HEK293T (cell line): ENCODE measurements around the gene PCF11.

ENCODE experiments used
- ARNT ChIP-seq: fragments of 450-650 bp; IDR thresholded peaks from 2 replicates; pipeline ENCODE4 v1.6.1; 2017; ENCODE audit warnings: mild to moderate bottlenecking
- BHLHE40 ChIP-seq: fragments of 450-650 bp; IDR thresholded peaks from 2 replicates; pipeline ENCODE4 v1.6.1; 2016; ENCODE audit warnings: mild to moderate bottlenecking, moderate library complexity, borderline replicate concordance
- CTBP1 ChIP-seq: fragments of 450-650 bp; IDR thresholded peaks from 2 replicates; pipeline ENCODE4 v1.6.1; 2016; ENCODE audit warnings: borderline replicate concordance
- ELF4 ChIP-seq: fragments of 450-650 bp; IDR thresholded peaks from 2 replicates; pipeline ENCODE4 v1.6.1; 2017; ENCODE audit warnings: antibody characterized with exemption
- FOXA1 ChIP-seq: fragments of 450-650 bp; IDR thresholded peaks from 2 replicates; pipeline ENCODE4 v1.6.1; 2016; ENCODE audit warnings: mild to moderate bottlenecking
- LEF1 ChIP-seq: fragments of 450-650 bp; IDR thresholded peaks from 2 replicates; pipeline ENCODE4 v1.6.1; 2017; ENCODE audit warnings: mild to moderate bottlenecking, borderline replicate concordance
- NFRKB ChIP-seq: fragments of 450-650 bp; IDR thresholded peaks from 2 replicates; pipeline ENCODE4 v1.6.1; 2016; ENCODE audit warnings: mild to moderate bottlenecking, moderate library complexity
- SP1 ChIP-seq: fragments of 450-650 bp; IDR thresholded peaks from 2 replicates; pipeline ENCODE4 v1.6.1; 2017
- SUZ12 ChIP-seq: fragments of 450-650 bp; IDR thresholded peaks from 2 replicates; pipeline ENCODE4 v1.6.1; 2016; ENCODE audit warnings: mild to moderate bottlenecking
- ZNF384 ChIP-seq: fragments of 450-650 bp; IDR thresholded peaks from 2 replicates; pipeline ENCODE4 v1.6.1; 2016

DNA sequence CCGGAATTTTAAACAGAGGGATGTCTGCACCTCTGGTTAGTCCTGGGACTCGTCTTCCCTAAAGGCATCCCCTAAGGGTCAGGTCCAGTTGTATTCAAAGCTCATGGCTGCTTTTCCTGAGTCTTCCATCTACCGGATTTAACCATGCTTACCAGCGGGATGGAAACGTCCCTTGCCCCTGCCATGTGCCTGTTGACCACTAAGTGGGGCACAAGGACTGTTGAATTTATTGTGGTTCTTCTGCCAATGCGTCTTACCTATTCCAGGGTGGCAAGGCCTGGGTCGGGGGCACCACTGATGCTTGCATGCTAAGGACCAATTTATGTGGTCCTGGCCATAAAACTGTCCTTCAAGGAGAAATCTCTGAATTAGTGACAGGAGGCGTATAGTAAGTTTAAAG, 62.2 kb downstream of the PCF11 start:
- TF ChIP-seq SP1 (no peak), FOXA1 (no peak), BHLHE40 (no peak), LEF1 (no peak), CTBP1 (no peak), ELF4 (no peak), ARNT (no peak), SUZ12 (no peak), ZNF384 (no peak), NFRKB (no peak)
